Measurements from ENCODE around the gene TCEA2.

GRCh38 chr20:64109831-64110391, 46.9 kb downstream of the TCEA2 start:
- TF ChIP-seq CTCF (conservative IDR thresholded peaks at IDR 0.05; ENCODE audit: low read length) (no peak), EZH2phosphoT487 (IDR thresholded peaks at IDR 0.05; ENCODE audit: borderline replicate concordance) (no peak)
